Measurements from ENCODE around the gene RAB37.

The RAB37 gene

Small RNA genes lying within 50 kb of the gene (microRNA-seq; reads per million reads assigned to microRNA genes)
- gene MIR3615 = 27.7 reads per million, percentile 51 among the genes with 10 or more reads in this experiment

Data from HL-60 (cell line).